Kidney (tissue), 14 donors: ENCODE results near the gene CPT1A. TPM values are rescaled to one million over a fixed set of nuclear protein-coding genes. Genes with fewer than 3 reads are reported as not detected.

Source experiments
- DNase-seq, 5 donors: peaks; one replicate each; pipeline ENCODE4 v3.0.0-alpha.2; 2013 to 2020
- FAIRE-seq: peaks from 2 replicates; lab custom pipeline; 2012; peaks lifted over from hg19 to GRCh38; lab: Jason Lieb, UNC
- H3K27ac ChIP-seq, 2 donors: one replicate each; pipeline ENCODE4 v1.7.0; 2013; ENCODE audit warnings: low read depth in 2 of 2, low read length in 2 of 2, inconsistent platforms in 1 of 2
- H3K27me3 ChIP-seq: one replicate; pipeline ENCODE4 v1.7.1; 2013; ENCODE audit warnings: low read length, inconsistent platforms; ENCODE audit not compliant: control insufficient read depth, insufficient read depth
- H3K36me3 ChIP-seq, 3 donors: one replicate each; pipeline versions ENCODE4 v1.7.0 to v1.7.1; 2013; ENCODE audit warnings: low read length in 3 of 3, control low read depth in 1 of 3, inconsistent platforms in 1 of 3; ENCODE audit not compliant: insufficient read depth in 3 of 3, control insufficient read depth in 2 of 3
- H3K4me1 ChIP-seq, 3 donors: one replicate each; pipeline versions ENCODE4 v1.7.0 to v1.7.1; 2013; ENCODE audit warnings: low read length in 3 of 3, inconsistent platforms in 1 of 3, low read depth in 1 of 3; ENCODE audit not compliant: control insufficient read depth in 2 of 3, insufficient read depth in 2 of 3
- H3K4me3 ChIP-seq, 3 donors: one replicate each; pipeline versions ENCODE4 v1.7.0 to v1.8.1; 2013; ENCODE audit warnings: low read length in 3 of 3, control low read depth in 1 of 3, inconsistent platforms in 1 of 3
- H3K9ac ChIP-seq, 3 donors: one replicate each; pipeline versions ENCODE4 v1.7.0 to v1.7.1; 2013; ENCODE audit warnings: low read length in 3 of 3, control low read depth in 1 of 3, inconsistent platforms in 1 of 3
- H3K9me3 ChIP-seq, 3 donors: one replicate each; pipeline versions ENCODE4 v1.7.0 to v1.7.1; 2013; ENCODE audit warnings: low read length in 3 of 3, control low read depth in 1 of 3, inconsistent platforms in 1 of 3; ENCODE audit not compliant: control insufficient read depth in 2 of 3, insufficient read depth in 1 of 3
- CTCF ChIP-seq: IDR thresholded peaks from 3 replicates; pipeline ENCODE4 v1.5.1; 2012; ENCODE audit warnings: mild to moderate bottlenecking, moderate library complexity, borderline replicate concordance; ENCODE audit not compliant: insufficient read depth; ENCODE audit errors: extremely low read depth
- intact Hi-C: fragments of 100-400 bp; cut with DNase I; formaldehyde crosslinking; loops from one replicate; pipeline ENCODE4 v1.11.1; 2022
- polyA plus RNA-seq: library from polyadenylated mRNA; stranded (reverse); fragments of 350-450 nt; fragmentation: Illumina TruSeq; extraction: RNeasy Lipid Tissue Mini Kit (QIAGEN cat#74804); gene quantifications from one replicate; pipeline ENCODE4 v1.2.3, GENCODE V29; 2014; ENCODE audit warnings: low read depth, low replicate concordance; ENCODE audit not compliant: insufficient read depth
- total RNA-seq: library from RNA; stranded (reverse); fragmentation: NEBNext Ultra II Directional; extraction: Animal tissue kit (Norgen Biotek cat#: 25700); gene quantifications from one replicate; pipeline ENCODE4 v1.2.1, GENCODE V29; 2021
- donor health status: control.
- donor health status: control.
- donor health status: control.
- donor health status: control.
- donor health status: control.
- donor health status: DM: yes; HTN: yes; CAD: no.
- donor health status: Normal renal cell carcinoma (clear cell type).

Gene CPT1A
- total and polyA plus RNA-seq, 2 donors from 2014 or later = 51.3 to 61.5 TPM

GRCh38 chr11:68722143-68722542 lies 119.6 kb downstream of the CPT1A start:
- Histone ChIP-seq H3K27me3 (no peaks in the 10 kb centered on the region), H3K9ac (no peak overlapping the region), H3K36me3 (no peaks in the 10 kb centered on the region), H3K9me3 (peaks cover 0 to 3% (median 0%) of the 10 kb centered on the region in 3 donors), H3K4me3 (no peak overlapping the region), H3K4me1 (no peaks in the 10 kb centered on the region), H3K27ac (no peak overlapping the region)
- DNase-seq (no peak), FAIRE-seq (no peak)
- intact Hi-C loops = no loop called here
- TF ChIP-seq CTCF = no peak

GRCh38 chr11:68721075-68721474 lies 120.6 kb downstream of the CPT1A start:
- Histone ChIP-seq H3K27ac (no peak overlapping the region), H3K9ac (no peak overlapping the region), H3K27me3 (no peaks in the 10 kb centered on the region), H3K9me3 (peaks cover 0 to 3% (median 0%) of the 10 kb centered on the region in 3 donors), H3K4me3 (no peak overlapping the region), H3K36me3 (no peaks in the 10 kb centered on the region), H3K4me1 (no peaks in the 10 kb centered on the region)
- TF ChIP-seq CTCF = no peak
- no peak for FAIRE-seq
- intact Hi-C loops = no loop called here
- no peak for DNase-seq

- intact Hi-C loops = no loop called here
- no peak for TF ChIP-seq CTCF
- peaks cover 0 to 3% (median 0%) of the 10 kb centered on the region in 3 donors for H3K9me3 ChIP-seq
- H3K4me3 ChIP-seq = no peak overlapping the region
- H3K36me3 ChIP-seq = no peaks in the 10 kb centered on the region
- DNase-seq (no peak), FAIRE-seq (no peak)
- no peak overlapping the region for H3K27ac ChIP-seq
- H3K27me3 ChIP-seq = no peaks in the 10 kb centered on the region
- no peak overlapping the region for H3K9ac ChIP-seq
- peaks cover 0 to 5% (median 0%) of the 10 kb centered on the region in 3 donors for H3K4me1 ChIP-seq
These were observed 126.1 kb downstream of the CPT1A start for GRCh38 chr11:68715456-68716122.
